ENCODE measurements around the gene SCUBE1.

DNA sequence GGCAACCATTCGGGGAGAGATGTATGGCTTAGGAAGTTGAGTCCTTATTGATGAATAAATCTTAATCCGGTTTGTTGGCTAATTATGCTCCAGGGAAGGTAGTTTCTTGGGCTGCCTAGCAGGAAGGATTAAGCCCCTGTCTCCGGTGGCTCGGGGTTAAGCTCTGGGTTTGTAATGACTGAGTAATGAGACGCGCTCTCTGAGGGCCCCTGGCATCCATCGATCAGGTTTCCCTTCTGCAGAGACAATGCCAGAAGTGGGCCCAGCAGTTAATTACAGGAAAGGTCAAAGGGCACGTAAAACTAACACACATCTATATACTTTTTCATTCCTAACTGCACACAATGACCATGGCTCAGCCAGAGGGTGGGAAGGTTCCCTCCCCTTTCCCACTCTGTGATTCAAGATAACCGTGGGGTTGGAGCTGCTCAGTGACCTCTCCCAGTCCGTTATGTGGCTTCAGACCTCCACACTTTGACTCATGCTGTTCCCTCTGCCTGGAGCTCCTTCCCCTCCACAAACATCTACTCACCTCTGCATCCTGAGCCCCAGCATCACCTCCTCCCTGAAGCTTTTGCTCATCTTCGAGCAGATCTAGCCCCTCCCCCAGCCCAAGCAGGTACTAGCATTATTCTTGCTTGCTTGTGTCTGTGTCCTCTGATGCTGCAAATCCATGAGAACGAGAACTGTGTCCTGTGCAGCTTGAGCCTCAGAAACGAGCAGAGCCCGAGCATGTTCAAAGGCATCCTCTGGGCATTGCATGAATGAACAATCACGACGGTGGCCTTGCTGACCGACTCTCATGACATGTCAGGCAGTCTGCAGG is 16.6 kb downstream of the SCUBE1 start:
- TF ChIP-seq, protein P1, sequence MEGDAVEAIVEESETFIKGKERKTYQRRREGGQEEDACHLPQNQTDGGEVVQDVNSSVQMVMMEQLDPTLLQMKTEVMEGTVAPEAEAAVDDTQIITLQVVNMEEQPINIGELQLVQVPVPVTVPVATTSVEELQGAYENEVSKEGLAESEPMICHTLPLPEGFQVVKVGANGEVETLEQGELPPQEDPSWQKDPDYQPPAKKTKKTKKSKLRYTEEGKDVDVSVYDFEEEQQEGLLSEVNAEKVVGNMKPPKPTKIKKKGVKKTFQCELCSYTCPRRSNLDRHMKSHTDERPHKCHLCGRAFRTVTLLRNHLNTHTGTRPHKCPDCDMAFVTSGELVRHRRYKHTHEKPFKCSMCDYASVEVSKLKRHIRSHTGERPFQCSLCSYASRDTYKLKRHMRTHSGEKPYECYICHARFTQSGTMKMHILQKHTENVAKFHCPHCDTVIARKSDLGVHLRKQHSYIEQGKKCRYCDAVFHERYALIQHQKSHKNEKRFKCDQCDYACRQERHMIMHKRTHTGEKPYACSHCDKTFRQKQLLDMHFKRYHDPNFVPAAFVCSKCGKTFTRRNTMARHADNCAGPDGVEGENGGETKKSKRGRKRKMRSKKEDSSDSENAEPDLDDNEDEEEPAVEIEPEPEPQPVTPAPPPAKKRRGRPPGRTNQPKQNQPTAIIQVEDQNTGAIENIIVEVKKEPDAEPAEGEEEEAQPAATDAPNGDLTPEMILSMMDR (IDR thresholded peaks at IDR 0.05; ENCODE audit: poor library complexity) = no peak
- TF ChIP-seq EZH2 (IDR thresholded peaks at IDR 0.05; ENCODE audit: borderline replicate concordance) (no peak), EZH2phosphoT487 (IDR thresholded peaks at IDR 0.05; ENCODE audit: low read depth, severe bottlenecking, unreplicated experiment) (no peak)
